Activated naive CD4-positive, alpha-beta T cell treated with Interleukin-2 at 50 U/mL for 16 hours (primary cell): ENCODE measurements around the gene COA1.
"Not testable (repeated sequence)": the region's sequence is repeated elsewhere in the genome, so short reads cannot be mapped to it uniquely, and the experiment has no call there.

Source experiments
- DNase-seq: peaks from one replicate; pipeline ENCODE4 v3.0.0-alpha.2; 2020

Gene COA1

GRCh38 chr7:43625453-43625852, 103.9 kb downstream of the COA1 start:
- peak; percentile 35 for DNase-seq

GRCh38 chr7:43624156-43624555, 105.2 kb downstream of the COA1 start:
- DNase-seq = no peak

GRCh38 chr7:43621729-43622448, 107.4 kb downstream of the COA1 start:
- no peak for DNase-seq

- no peak for DNase-seq
Measured at GRCh38 chr7:43619213-43620012, 109.9 kb downstream of the COA1 start.

GRCh38 chr7:43618073-43618472, 111.2 kb downstream of the COA1 start:
- DNase-seq = no peak

GRCh38 chr7:43616977-43617376, 112.3 kb downstream of the COA1 start:
- no peak for DNase-seq

GRCh38 chr7:43615558-43616145, 113.7 kb downstream of the COA1 start:
- no peak for DNase-seq

GRCh38 chr7:43612599-43613589, 116.4 kb downstream of the COA1 start:
- DNase-seq = no peak

- no peak for DNase-seq
Measured at GRCh38 chr7:43612128-43612527, 117.2 kb downstream of the COA1 start.

- DNase-seq = no peak
Measured at GRCh38 chr7:43609097-43609496, 120.2 kb downstream of the COA1 start.

- no peak for DNase-seq
Measured at GRCh38 chr7:43604251-43604650, 125.1 kb downstream of the COA1 start.

GRCh38 chr7:43602256-43602655, 127.1 kb downstream of the COA1 start:
- DNase-seq = no peak

- no peak for DNase-seq
Measured at GRCh38 chr7:43600056-43600455, 129.3 kb downstream of the COA1 start.

GRCh38 chr7:43596426-43596825, 132.9 kb downstream of the COA1 start:
- not testable (repeated sequence) for DNase-seq

GRCh38 chr7:43594020-43594419, 135.3 kb downstream of the COA1 start:
- no peak for DNase-seq

GRCh38 chr7:43593010-43593409, 136.3 kb downstream of the COA1 start:
- no peak for DNase-seq

- DNase-seq = no peak
Measured at GRCh38 chr7:43592326-43592725, 137.0 kb downstream of the COA1 start.

GRCh38 chr7:43591558-43592180, 137.7 kb downstream of the COA1 start:
- DNase-seq = no peak

- peak; percentile 48 for DNase-seq
Measured at GRCh38 chr7:43590862-43591557, 138.3 kb downstream of the COA1 start.

- no peak for DNase-seq
Measured at GRCh38 chr7:43589728-43590127, 139.6 kb downstream of the COA1 start.
